ENCODE results near the gene PWWP2B.
"Not testable (repeated sequence)": the region's sequence is repeated elsewhere in the genome, so short reads cannot be mapped to it uniquely, and the experiment has no call there.

The PWWP2B gene

DNA sequence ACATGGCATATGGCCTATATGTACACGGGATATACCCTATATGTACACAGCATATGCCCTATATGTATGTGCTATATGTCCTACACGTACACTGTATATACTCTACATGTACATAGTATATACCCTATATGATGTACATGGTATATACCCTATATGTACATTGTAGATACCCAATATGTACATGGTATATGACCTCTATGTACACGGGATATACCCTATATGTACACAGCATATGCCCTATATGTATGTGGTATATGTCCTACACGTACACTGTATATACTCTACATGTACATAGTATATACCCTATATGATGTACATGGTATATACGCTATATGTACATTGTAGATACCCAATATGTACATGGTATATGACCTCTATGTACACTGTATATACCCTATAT is 38.3 kb downstream of the PWWP2B start:
- DNase-seq: not testable (repeated sequence)

DNA sequence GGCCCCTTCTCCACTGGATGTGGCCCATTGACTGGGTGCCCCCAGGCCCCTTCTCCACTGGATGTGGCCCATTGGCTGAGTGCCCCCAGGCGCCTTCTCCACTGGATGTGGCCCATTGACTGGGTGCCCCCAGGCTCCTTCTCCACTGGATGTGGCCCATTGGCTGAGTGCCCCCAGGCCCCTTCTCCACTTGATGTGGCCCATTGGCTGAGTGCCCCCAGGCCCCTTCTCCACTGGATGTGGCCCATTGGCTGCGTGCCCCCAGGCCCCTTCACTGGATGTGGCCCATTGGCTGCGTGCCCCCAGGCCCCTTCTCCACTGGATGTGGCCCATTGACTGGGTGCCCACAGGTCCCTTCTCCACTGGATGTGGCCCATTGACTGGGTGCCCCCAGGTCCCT is 39.1 kb downstream of the PWWP2B start:
- DNase-seq: not testable (repeated sequence)

DNA sequence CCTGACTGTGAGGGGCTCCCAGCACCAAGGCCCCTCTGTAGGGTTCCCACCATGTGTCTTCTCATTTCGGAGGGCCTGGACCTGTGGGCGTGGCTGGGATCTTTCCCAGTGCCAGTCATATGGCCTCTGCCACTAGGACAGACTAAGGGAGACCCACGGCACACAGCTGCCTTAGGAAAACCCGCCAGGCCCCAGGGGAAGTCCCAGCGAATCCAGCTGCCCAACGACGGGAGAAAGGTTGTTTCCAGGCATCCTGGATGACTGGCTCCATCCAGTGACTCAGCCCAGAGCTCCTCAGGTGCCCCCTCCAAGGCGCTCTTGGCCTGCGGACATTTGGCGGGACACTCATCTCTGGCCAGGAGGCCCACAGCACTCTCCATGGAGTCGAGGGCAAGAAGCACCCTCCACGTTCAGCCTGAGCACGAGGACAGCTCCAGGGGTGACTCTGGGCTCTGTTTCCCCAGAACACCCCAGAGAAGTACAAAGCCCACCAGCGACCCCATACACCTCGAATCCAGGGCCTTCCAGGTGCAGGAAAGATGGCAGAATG is 39.9 kb downstream of the PWWP2B start:
- no peak for DNase-seq

GRCh38 chr10:132437541-132437950 is 40.5 kb downstream of the PWWP2B start:
- no peak for DNase-seq

GRCh38 chr10:132438091-132439024 is 41.4 kb downstream of the PWWP2B start:
- DNase-seq: no peak

DNA sequence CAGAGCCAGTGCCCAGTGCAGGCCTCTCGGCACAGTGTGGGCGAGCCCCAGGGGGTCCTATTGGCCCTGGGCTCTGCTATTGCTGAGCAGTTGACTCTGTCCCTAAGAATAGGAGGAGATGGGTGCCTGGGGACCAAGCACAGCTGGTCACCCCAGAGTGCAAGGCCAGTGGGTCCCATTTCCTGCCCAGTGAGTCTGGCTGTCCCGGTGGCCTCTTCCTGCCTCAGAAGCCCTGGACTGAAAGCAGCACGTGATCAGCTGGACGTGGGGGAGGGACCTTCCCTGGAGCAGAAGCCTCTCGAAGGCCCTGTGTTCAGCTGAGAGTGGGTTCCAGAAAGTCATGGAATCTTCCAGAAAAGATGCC is 42.0 kb downstream of the PWWP2B start:
- DNase-seq: no peak

DNA sequence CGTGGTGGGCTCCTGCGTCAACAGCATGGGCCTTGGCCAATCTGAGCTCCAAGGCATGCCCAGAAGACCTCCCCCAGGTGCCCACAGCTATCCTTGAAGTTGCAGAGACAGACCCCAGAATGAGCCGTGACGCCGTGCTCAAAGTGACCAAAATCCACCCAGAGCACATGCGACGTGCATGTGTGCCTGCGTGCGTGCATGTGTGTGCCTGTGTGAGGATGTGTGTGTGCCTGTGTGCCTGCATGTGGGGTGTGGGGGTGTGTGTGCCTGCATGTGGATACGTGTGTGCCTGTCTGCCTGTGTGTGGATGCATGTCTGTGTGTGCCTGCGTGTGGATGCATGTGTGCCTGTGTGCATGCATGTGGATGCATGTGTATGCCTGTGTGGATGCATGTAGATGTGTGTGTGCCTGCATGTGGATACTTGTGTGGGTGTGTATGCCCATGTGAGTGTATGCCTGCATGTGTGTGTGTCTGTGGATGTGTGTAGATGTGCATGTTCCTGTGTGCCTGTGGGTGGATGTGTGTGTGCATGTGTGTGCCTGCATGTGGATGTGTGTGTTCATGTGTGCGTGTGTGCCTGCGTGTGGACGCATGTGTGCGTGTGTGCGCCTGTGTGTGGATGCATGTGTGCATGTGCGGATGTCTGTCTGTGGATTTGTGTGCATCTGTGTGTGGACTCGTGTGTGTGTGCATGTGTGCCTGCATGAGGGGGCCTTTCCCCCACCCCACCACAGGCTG is 42.6 kb downstream of the PWWP2B start:
- DNase-seq: no peak

DNA sequence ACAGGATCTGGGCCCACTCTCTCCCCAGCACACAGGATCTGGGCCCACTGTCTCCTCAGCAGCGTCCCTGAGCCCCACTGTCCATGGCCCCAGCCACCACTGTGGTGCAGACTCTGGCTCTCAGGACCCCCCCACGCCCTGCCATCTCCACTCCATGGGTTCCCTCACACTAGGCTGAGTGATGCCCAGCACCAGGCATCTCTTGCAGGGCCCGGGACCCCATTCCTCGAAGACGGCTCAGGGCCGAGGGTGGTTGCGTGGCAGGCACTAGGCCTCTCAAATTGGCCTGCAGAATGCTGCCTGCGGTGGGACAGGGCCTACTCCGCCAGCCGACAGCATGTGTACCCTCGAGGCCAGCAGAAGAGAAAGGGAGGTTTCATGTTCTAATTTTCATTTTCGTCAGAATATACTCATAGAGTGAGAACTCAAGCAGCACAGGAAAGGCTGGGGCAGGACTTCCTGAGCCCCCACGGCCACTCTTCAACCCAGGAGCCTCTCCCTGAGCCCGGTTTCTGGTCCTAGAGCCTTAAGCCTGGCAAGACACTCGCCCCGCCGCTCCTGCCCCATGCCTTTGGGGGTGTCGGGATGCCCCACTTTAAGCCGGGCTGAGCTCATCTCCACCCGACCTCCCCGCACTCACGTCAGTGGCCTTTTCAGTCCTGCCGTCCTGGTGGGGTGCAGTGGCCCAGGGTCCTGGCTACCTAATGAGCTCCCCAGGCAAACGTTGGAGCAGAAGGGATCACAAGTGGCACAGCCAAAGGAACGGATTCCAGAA is 44.0 kb downstream of the PWWP2B start:
- no peak for DNase-seq

GRCh38 chr10:132441818-132442524 is 45.0 kb downstream of the PWWP2B start:
- DNase-seq: no peak

DNA sequence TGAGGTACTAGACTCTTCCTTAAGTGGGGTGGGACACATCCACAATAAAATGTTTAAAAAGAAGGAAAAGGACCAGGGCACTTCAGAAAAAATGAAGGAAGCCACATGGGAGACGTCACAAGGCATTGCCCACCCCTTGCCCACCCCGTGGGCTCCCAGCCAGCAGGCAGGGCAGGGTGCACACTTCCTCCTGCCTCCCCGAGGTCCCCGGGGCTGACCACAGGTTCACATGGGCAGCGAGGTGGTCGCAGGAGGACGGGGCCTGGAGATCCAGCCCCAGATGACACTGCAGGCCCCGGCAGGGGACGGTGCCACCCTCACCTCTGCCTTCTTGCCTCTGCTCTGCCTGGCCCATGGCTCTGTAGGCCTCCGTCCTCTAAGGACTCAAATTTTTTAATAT is 45.6 kb downstream of the PWWP2B start:
- DNase-seq: no peak

GRCh38 chr10:132443605-132443982 is 46.6 kb downstream of the PWWP2B start:
- DNase-seq: no peak

DNA sequence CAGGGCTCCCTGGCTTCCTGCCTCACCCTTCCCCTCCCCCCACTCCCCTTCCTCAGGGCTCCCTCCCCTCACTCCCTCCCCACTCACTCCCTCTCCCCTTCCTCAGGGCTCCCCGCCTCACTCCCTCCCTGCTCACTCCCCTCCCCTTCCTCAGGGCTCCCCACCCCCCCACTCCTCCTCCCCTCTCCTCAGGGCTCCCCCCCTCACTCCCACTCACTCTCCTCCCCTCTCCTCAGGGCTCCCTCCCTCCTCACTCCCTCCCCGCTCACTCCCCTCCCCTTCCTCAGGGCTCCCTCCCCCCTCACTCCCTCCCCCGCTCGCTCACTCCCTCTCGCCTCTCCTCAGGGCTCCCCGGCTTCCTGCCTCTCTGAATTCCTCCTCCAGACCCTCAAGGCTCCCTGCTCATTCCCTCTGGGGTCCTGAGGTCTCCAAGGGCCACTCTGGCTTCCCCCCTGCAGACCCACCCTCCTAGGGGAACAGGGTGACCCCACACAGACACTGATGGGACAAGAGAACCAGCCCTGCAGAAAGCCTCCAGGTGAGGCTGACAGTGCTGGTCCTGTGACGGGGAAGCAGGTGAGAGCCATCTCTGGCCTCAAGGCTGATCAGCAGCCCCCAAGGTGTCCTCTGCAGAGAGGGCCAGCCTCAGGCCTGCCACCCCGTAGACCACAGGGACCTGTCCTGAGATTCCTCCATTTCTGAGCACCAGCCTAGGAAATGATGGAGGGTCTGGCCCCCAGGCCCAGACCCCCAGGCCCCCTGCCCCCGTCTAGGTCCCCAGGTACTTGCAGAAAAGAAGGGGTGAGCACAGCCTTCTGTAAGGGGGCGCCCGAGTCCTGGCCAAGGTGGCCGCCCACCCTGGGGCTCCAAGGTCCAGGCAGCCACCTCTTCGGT is 47.2 kb downstream of the PWWP2B start:
- no peak for DNase-seq

- DNase-seq: no peak
Measured at GRCh38 chr10:132444877-132445351, 47.9 kb downstream of the PWWP2B start.

DNA sequence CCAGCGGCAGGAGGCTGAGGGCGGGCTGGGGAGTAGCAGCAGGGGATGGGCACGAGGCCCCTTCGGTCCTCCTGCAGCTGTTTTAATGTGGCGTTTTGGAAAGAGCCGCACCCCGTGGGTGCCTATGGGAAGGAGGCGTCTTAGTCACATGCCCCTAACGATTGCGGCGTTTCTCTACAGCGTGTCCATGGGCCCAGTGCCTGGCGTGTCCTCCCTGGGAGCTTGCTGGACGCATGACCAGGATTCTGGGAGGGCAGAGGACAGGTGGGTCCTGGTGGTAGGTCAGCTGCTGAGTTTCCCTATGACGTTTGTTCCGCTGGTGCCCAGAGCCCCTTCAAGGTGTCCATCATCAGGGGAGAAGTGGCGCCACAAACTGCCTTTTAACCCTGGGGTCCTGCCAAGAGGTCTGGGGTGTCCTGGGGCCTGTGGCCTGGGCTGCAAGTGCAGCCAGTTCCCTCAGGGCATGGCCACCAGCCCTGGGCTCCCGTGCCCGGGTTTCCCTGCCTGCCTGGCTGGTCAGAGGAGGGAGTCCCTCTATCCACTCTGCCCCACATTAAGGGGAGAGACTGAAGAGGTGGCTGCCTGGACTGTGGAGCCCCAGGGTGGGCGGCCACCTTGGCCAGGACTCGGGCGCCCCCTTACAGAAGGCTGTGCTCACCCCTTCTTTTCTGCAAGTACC is 48.7 kb downstream of the PWWP2B start:
- no peak for DNase-seq

- no peak for DNase-seq
Measured at GRCh38 chr10:132446195-132446581, 49.2 kb downstream of the PWWP2B start.

- DNase-seq: peak; percentile 89
Measured at GRCh38 chr10:132446661-132447445, 49.9 kb downstream of the PWWP2B start.

GRCh38 chr10:132447446-132448247 is 50.6 kb downstream of the PWWP2B start:
- peak; percentile 98 for DNase-seq

DNA sequence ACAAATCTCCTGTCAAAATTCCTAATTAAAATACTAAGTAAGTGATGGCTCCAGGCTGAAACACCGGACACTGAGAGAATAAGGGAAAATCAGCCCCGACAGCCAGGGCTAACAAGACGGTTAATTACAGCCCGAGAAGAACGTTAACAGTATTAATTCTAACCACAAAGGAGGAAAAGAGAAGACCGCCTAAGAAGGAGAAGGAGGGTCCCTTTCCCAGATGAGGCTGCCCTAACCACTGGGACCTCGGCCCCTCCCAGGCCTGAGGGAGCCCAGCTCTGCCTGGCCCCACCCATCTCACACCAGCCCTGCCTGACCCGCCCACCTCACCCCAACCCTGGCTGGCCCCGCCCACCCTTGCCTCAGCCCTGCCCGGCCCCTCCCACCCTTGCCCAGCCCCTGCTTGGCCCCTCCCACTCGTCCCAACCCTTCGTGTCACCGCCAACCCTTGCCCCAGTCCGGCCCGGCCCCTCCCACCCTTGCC is 51.3 kb downstream of the PWWP2B start:
- DNase-seq: peak; percentile 91

Data from islet precursor cell (in vitro differentiated cells).